Suppressor macrophage treated with lipopolysaccharide for 4 hours (primary cell): Measurements from ENCODE around the gene ASXL1.
"Not testable (repeated sequence)": the region's sequence is repeated elsewhere in the genome, so short reads cannot be mapped to it uniquely, and the experiment has no call there.

Experiments
- DNase-seq: peaks from one replicate; pipeline ENCODE4 v3.0.0-alpha.2; 2020

The ASXL1 gene

GRCh38 chr20:32363492-32363891 is 5.4 kb downstream of the ASXL1 start:
- DNase-seq, result no peak

- no peak for DNase-seq
These were observed 6.5 kb downstream of the ASXL1 start for GRCh38 chr20:32364554-32365208.

GRCh38 chr20:32365564-32365963 is 7.4 kb downstream of the ASXL1 start:
- no peak for DNase-seq

GRCh38 chr20:32366380-32366779 is 8.2 kb downstream of the ASXL1 start:
- no peak for DNase-seq

GRCh38 chr20:32368323-32368722 is 10.2 kb downstream of the ASXL1 start:
- no peak for DNase-seq

- DNase-seq, result peak; percentile 31
These were observed 10.8 kb downstream of the ASXL1 start for GRCh38 chr20:32368925-32369324.

- DNase-seq, result no peak
These were observed 12.8 kb downstream of the ASXL1 start for GRCh38 chr20:32370897-32371296.

- DNase-seq, result no peak
These were observed 20.3 kb downstream of the ASXL1 start for GRCh38 chr20:32378461-32378860.

GRCh38 chr20:32380037-32380436 is 21.9 kb downstream of the ASXL1 start:
- DNase-seq, result not testable (repeated sequence)

GRCh38 chr20:32380745-32381144 is 22.6 kb downstream of the ASXL1 start:
- DNase-seq, result no peak

- DNase-seq, result no peak
These were observed 24.2 kb downstream of the ASXL1 start for GRCh38 chr20:32382102-32382950.

GRCh38 chr20:32383441-32383840 is 25.3 kb downstream of the ASXL1 start:
- not testable (repeated sequence) for DNase-seq

GRCh38 chr20:32385541-32385940 is 27.4 kb downstream of the ASXL1 start:
- no peak for DNase-seq

GRCh38 chr20:32386091-32386490 is 28.0 kb downstream of the ASXL1 start:
- no peak for DNase-seq

- peak; percentile 23 for DNase-seq
These were observed 29.1 kb downstream of the ASXL1 start for GRCh38 chr20:32387252-32387651.

- peak; percentile 71 for DNase-seq
These were observed 32.9 kb downstream of the ASXL1 start for GRCh38 chr20:32391003-32391402.

GRCh38 chr20:32395066-32395465 is 36.9 kb downstream of the ASXL1 start:
- no peak for DNase-seq

GRCh38 chr20:32396646-32397160 is 38.6 kb downstream of the ASXL1 start:
- no peak for DNase-seq

GRCh38 chr20:32397567-32398084 is 39.5 kb downstream of the ASXL1 start:
- DNase-seq, result no peak

- no peak for DNase-seq
These were observed 42.3 kb downstream of the ASXL1 start for GRCh38 chr20:32400476-32400875.

GRCh38 chr20:32404017-32404416 is 45.9 kb downstream of the ASXL1 start:
- DNase-seq, result no peak

GRCh38 chr20:32406701-32407100 is 48.6 kb downstream of the ASXL1 start:
- no peak for DNase-seq

- not testable (repeated sequence) for DNase-seq
These were observed 49.1 kb downstream of the ASXL1 start for GRCh38 chr20:32407131-32407750.
